ENCODE data around the gene PMM2.
A peak's percentile ranks its signal among the peaks of the same experiment; 100 is the strongest.

The PMM2 gene

DNA sequence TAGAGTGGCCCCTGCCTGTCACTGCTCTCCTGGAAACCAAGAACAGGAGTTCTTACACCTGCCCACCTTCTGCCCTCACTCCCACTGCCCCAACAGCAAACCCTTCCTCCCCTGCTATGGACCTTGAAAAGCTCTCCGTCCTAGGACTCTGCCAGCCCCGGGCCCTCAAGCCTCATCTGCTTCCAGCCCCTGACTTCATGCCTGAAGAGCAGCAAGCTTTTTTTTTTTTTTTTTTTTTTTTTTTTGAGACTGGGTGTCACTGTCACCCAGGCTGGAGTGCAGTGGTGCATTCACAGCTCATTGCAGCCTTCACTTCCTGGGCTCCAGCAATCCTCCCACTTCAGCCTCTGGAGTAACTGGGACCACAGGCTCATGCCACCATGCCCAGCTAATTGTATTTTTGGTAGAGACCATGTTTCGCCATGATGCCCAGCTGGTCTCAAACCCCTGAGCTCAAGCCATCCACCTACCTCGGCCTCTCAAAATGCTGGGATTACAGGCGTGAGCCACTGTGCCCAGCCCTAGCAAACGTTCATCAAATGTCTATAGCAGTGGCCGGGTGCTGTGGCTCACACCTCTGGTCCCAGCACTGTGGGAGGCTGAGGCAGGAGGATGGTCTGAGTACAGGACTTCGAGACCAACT is 54.2 kb downstream of the PMM2 start:
- POLR2A ChIA-PET = interaction anchor here (0.6 to 5.1 kb wide), 6 partner anchors 13 to 198 kb away, joined by 3 to 21 read pairs (median 4); partner anchors contain the start of genes CARHSP1, PMM2 and TMEM186
- TF ChIP-seq ZXDB (tag by site-specific recombination; IDR thresholded peaks at IDR 0.05) = no peak
- no peak for TF ChIP-seq BCL11A (tag by site-specific recombination; IDR thresholded peaks at IDR 0.05; ENCODE audit: low read depth)
- TF ChIP-seq ZNF324 (tag by site-specific recombination; IDR thresholded peaks at IDR 0.05) = no peak
- TF ChIP-seq, protein P1, sequence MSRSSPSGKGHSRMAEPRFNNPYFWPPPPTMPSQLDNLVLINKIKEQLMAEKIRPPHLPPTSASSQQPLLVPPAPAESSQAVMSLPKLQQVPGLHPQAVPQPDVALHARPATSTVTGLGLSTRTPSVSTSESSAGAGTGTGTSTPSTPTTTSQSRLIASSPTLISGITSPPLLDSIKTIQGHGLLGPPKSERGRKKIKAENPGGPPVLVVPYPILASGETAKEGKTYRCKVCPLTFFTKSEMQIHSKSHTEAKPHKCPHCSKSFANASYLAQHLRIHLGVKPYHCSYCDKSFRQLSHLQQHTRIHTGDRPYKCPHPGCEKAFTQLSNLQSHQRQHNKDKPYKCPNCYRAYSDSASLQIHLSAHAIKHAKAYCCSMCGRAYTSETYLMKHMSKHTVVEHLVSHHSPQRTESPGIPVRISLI (tag by site-specific recombination; IDR thresholded peaks at IDR 0.05) = 0 out of 2 replicates have a peak, but pooled peaks have one; percentile 24
- Histone ChIP-seq H3K4me1 (ENCODE audit: control insufficient read depth, insufficient read depth, low read length) (no peaks in the 10 kb centered on the region), H3K27ac (ENCODE audit: extremely low read depth, low read depth, low read length) (no peak overlapping the region), H3K9me3 (ENCODE audit: control insufficient read depth, insufficient read depth, low read depth, low read length) (no peaks in the 10 kb centered on the region), H3K36me3 (ENCODE audit: control insufficient read depth in 2 of 2, insufficient read depth in 1 of 2, low read length in 2 of 2) (peaks cover 6 to 89% of the 10 kb centered on the region in 2 experiments; a peak in 2 of 3 replicates), H3K4me3 (ENCODE audit: low read depth, low read length) (no peak overlapping the region)
- CTCF ChIA-PET = interaction anchor here (0.6 to 1.8 kb wide), 2 partner anchors 29 to 65 kb away, joined by 8 to 10 read pairs; no protein-coding TSS in a partner anchor

DNA sequence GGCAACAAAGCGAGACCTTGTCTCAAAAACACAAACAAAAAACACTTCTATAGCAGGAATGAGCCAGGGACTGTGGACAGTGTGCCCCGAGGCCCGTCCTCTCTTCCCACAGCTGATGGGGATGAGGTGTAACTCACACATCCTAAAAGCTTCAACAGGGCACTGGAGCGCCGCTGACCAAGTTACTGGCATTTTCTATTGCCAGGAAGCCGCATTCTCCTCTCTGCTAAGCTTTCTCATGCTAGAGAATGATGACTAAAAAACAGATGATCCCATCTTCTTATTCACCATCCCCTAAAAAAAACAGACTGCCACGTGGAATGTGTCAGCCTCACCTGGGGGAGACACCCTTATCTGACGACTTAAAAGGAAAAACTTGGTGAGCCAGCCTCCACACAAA is 54.9 kb downstream of the PMM2 start:
- no peak overlapping the region for H3K4me3 ChIP-seq (ENCODE audit: low read depth, low read length)
- TF ChIP-seq TRIM28 (IDR thresholded peaks at IDR 0.05; ENCODE audit: borderline replicate concordance, low read length) (no peak), ZNF555 (tag by site-specific recombination; conservative IDR thresholded peaks at IDR 0.05) (no peak), ZSCAN18 (tag by site-specific recombination; IDR thresholded peaks at IDR 0.05) (no peak), KLF9 (tag by site-specific recombination; IDR thresholded peaks at IDR 0.05; ENCODE audit: low read depth) (no peak), YY2 (tag by site-specific recombination; IDR thresholded peaks at IDR 0.05) (no peak), ZNF623 (tag by site-specific recombination; IDR thresholded peaks at IDR 0.05) (no peak), ZNF561 (tag by site-specific recombination; IDR thresholded peaks at IDR 0.05; ENCODE audit: borderline replicate concordance) (no peak), ZNF280C (tag by site-specific recombination; IDR thresholded peaks at IDR 0.05) (no peak), ZNF626 (tag by site-specific recombination; IDR thresholded peaks at IDR 0.05) (no peak), PATZ1 (tag by site-specific recombination; IDR thresholded peaks at IDR 0.05) (no peak), ZNF777 (tag by site-specific recombination; IDR thresholded peaks at IDR 0.05; ENCODE audit: borderline replicate concordance) (no peak), ZNF324 (tag by site-specific recombination; IDR thresholded peaks at IDR 0.05) (no peak), ZNF23 (tag by site-specific recombination; IDR thresholded peaks at IDR 0.05; ENCODE audit: borderline replicate concordance) (no peak)
- H3K4me1 ChIP-seq (ENCODE audit: control insufficient read depth, insufficient read depth, low read length) = no peaks in the 10 kb centered on the region
- no peaks in the 10 kb centered on the region for H3K9me3 ChIP-seq (ENCODE audit: control insufficient read depth, insufficient read depth, low read depth, low read length)
- H3K36me3 ChIP-seq (ENCODE audit: control insufficient read depth in 2 of 2, insufficient read depth in 1 of 2, low read length in 2 of 2) = peaks cover 6 to 90% of the 10 kb centered on the region in 2 experiments; a peak in 2 of 3 replicates
- ChIA-PET POLR2A (interaction anchor here (0.6 to 5.1 kb wide), 3 partner anchors 16 to 55 kb away, joined by 3 to 21 read pairs (median 6); partner anchors contain the start of genes CARHSP1, PMM2 and TMEM186), CTCF (interaction anchor here (0.6 to 1.8 kb wide), 3 partner anchors 28 to 190 kb away, joined by 5 to 10 read pairs (median 8); no protein-coding TSS in a partner anchor)
- H3K27ac ChIP-seq (ENCODE audit: extremely low read depth, low read depth, low read length) = no peak overlapping the region
